DMS 273 treated with DMSO at 0.1 percent for 48 hours (cell line): ENCODE measurements around the gene ENTPD8.

Source experiments
- DNase-seq: peaks from one replicate; lab custom pipeline; 2025; lab: John Stamatoyannopoulos, UW

The ENTPD8 gene

GRCh38 chr9:137447722-137448601 lies 6.8 kb upstream of the ENTPD8 start:
- no peak for DNase-seq

GRCh38 chr9:137446851-137447471 lies 5.8 kb upstream of the ENTPD8 start:
- no peak for DNase-seq

- no peak for DNase-seq
Observed at GRCh38 chr9:137445930-137446431, 4.8 kb upstream of the ENTPD8 start.

- DNase-seq = no peak
Observed at GRCh38 chr9:137445275-137445807, 4.2 kb upstream of the ENTPD8 start.

- no peak for DNase-seq
Observed at GRCh38 chr9:137444106-137444790, 3.1 kb upstream of the ENTPD8 start.

- DNase-seq = no peak
Observed at GRCh38 chr9:137441935-137442321, 771 bp upstream of the ENTPD8 start.

GRCh38 chr9:137439158-137439714 lies 1.9 kb downstream of the ENTPD8 start:
- no peak for DNase-seq

- no peak for DNase-seq
Observed at GRCh38 chr9:137438591-137439157, 2.5 kb downstream of the ENTPD8 start.

GRCh38 chr9:137437691-137438590 lies 3.2 kb downstream of the ENTPD8 start:
- DNase-seq = no peak

- no peak for DNase-seq
Observed at GRCh38 chr9:137436761-137437600, 4.2 kb downstream of the ENTPD8 start.

- DNase-seq = no peak
Observed at GRCh38 chr9:137435980-137436760, 5.0 kb downstream of the ENTPD8 start.

GRCh38 chr9:137435381-137435891 lies 5.7 kb downstream of the ENTPD8 start:
- no peak for DNase-seq

- no peak for DNase-seq
Observed at GRCh38 chr9:137434498-137435380, 6.4 kb downstream of the ENTPD8 start.

GRCh38 chr9:137433916-137434431 lies 7.2 kb downstream of the ENTPD8 start:
- DNase-seq = no peak

- no peak for DNase-seq
Observed at GRCh38 chr9:137433349-137433915, 7.7 kb downstream of the ENTPD8 start.

GRCh38 chr9:137432687-137433348 lies 8.3 kb downstream of the ENTPD8 start:
- no peak for DNase-seq
